Measurements from ENCODE around the gene TMPRSS4.

DNA sequence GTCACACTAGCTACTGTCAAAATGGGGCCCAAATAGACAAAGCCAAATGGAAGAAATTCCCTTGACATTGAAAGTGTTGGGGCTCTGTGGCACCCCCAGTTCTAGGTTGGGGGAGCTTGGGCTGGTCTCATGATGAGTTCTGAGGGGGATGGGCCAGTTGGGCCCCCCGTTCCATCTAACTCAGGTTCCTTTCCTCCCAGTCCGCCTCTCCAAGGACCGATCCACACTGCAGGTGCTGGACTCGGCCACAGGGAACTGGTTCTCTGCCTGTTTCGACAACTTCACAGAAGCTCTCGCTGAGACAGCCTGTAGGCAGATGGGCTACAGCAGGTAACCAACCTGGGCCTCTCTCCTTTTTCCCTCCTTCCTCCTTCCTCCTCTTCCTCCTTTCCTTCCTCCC is 27.6 kb downstream of the TMPRSS4 start:
- TF ChIP-seq, protein P1, sequence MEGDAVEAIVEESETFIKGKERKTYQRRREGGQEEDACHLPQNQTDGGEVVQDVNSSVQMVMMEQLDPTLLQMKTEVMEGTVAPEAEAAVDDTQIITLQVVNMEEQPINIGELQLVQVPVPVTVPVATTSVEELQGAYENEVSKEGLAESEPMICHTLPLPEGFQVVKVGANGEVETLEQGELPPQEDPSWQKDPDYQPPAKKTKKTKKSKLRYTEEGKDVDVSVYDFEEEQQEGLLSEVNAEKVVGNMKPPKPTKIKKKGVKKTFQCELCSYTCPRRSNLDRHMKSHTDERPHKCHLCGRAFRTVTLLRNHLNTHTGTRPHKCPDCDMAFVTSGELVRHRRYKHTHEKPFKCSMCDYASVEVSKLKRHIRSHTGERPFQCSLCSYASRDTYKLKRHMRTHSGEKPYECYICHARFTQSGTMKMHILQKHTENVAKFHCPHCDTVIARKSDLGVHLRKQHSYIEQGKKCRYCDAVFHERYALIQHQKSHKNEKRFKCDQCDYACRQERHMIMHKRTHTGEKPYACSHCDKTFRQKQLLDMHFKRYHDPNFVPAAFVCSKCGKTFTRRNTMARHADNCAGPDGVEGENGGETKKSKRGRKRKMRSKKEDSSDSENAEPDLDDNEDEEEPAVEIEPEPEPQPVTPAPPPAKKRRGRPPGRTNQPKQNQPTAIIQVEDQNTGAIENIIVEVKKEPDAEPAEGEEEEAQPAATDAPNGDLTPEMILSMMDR (IDR thresholded peaks at IDR 0.05 in 2 of 3, conservative IDR thresholded peaks at IDR 0.05 in 1 of 3; ENCODE audit: borderline replicate concordance in 1 of 3, insufficient read depth in 1 of 3, low read depth in 2 of 3, low read length in 2 of 3) = no peak
- TF ChIP-seq, protein P2, sequence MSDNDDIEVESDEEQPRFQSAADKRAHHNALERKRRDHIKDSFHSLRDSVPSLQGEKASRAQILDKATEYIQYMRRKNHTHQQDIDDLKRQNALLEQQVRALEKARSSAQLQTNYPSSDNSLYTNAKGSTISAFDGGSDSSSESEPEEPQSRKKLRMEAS (IDR thresholded peaks at IDR 0.05) = no peak
- no peak for TF ChIP-seq SRF (IDR thresholded peaks at IDR 0.05; ENCODE audit: low read depth)
- TF ChIP-seq YY1 (IDR thresholded peaks at IDR 0.05; ENCODE audit: extremely low read depth, insufficient replicate concordance, low read depth, low read length) = no peak
- no peak for TF ChIP-seq ZFX (IDR thresholded peaks at IDR 0.05)
- no peak for TF ChIP-seq RAD21 (IDR thresholded peaks at IDR 0.05; ENCODE audit: low read depth)
- TF ChIP-seq EZH2 (IDR thresholded peaks at IDR 0.05) = no peak
- no peak for TF ChIP-seq CEBPB (IDR thresholded peaks at IDR 0.05; ENCODE audit: low read depth)
- TF ChIP-seq SP1 (IDR thresholded peaks at IDR 0.05; ENCODE audit: low read depth) = no peak
- TF ChIP-seq EZH2phosphoT487 (IDR thresholded peaks at IDR 0.05; ENCODE audit: borderline replicate concordance) = no peak
- TF ChIP-seq POLR2A (IDR thresholded peaks at IDR 0.05; ENCODE audit: borderline replicate concordance, extremely low read depth, insufficient read depth, insufficient read length) = no peak
- TF ChIP-seq, protein P3, sequence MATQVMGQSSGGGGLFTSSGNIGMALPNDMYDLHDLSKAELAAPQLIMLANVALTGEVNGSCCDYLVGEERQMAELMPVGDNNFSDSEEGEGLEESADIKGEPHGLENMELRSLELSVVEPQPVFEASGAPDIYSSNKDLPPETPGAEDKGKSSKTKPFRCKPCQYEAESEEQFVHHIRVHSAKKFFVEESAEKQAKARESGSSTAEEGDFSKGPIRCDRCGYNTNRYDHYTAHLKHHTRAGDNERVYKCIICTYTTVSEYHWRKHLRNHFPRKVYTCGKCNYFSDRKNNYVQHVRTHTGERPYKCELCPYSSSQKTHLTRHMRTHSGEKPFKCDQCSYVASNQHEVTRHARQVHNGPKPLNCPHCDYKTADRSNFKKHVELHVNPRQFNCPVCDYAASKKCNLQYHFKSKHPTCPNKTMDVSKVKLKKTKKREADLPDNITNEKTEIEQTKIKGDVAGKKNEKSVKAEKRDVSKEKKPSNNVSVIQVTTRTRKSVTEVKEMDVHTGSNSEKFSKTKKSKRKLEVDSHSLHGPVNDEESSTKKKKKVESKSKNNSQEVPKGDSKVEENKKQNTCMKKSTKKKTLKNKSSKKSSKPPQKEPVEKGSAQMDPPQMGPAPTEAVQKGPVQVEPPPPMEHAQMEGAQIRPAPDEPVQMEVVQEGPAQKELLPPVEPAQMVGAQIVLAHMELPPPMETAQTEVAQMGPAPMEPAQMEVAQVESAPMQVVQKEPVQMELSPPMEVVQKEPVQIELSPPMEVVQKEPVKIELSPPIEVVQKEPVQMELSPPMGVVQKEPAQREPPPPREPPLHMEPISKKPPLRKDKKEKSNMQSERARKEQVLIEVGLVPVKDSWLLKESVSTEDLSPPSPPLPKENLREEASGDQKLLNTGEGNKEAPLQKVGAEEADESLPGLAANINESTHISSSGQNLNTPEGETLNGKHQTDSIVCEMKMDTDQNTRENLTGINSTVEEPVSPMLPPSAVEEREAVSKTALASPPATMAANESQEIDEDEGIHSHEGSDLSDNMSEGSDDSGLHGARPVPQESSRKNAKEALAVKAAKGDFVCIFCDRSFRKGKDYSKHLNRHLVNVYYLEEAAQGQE (IDR thresholded peaks at IDR 0.05; ENCODE audit: low read depth) = no peak

All from HCT116 (cell line).